HG02938 (cell line): ENCODE measurements around the gene NCKAP5.
A peak's percentile ranks its signal among the peaks of the same experiment; 100 is the strongest.

Experiments used
- ATAC-seq: cut with Tn5 transposase; IDR thresholded peaks from one replicate; pipeline ENCODE4 v1.9.1; 2021; ENCODE audit warnings: mild to moderate bottlenecking, moderate library complexity; ENCODE audit not compliant: unreplicated experiment

The NCKAP5 gene

GRCh38 chr2:133293544-133294353, 274.5 kb downstream of the NCKAP5 start:
- ATAC-seq = no peak

GRCh38 chr2:133292259-133292658, 276.0 kb downstream of the NCKAP5 start:
- ATAC-seq = no peak

GRCh38 chr2:133287709-133288108, 280.6 kb downstream of the NCKAP5 start:
- ATAC-seq = no peak

GRCh38 chr2:133286326-133286922, 281.8 kb downstream of the NCKAP5 start:
- ATAC-seq = no peak

- ATAC-seq = no peak
Observed at GRCh38 chr2:133273031-133273430, 295.2 kb downstream of the NCKAP5 start.

GRCh38 chr2:133271105-133271504, 297.2 kb downstream of the NCKAP5 start:
- no peak for ATAC-seq

GRCh38 chr2:133270550-133270949, 297.7 kb downstream of the NCKAP5 start:
- no peak for ATAC-seq

GRCh38 chr2:133266926-133267590, 301.2 kb downstream of the NCKAP5 start:
- no peak for ATAC-seq

GRCh38 chr2:133266041-133266925, 302.0 kb downstream of the NCKAP5 start:
- no peak for ATAC-seq

- no peak for ATAC-seq
Observed at GRCh38 chr2:133265432-133265949, 302.8 kb downstream of the NCKAP5 start.

- ATAC-seq = no peak
Observed at GRCh38 chr2:133264989-133265401, 303.3 kb downstream of the NCKAP5 start.

- ATAC-seq = no peak
Observed at GRCh38 chr2:133262893-133263292, 305.4 kb downstream of the NCKAP5 start.

- no peak for ATAC-seq
Observed at GRCh38 chr2:133255360-133255759, 312.9 kb downstream of the NCKAP5 start.

GRCh38 chr2:133253793-133254192, 314.5 kb downstream of the NCKAP5 start:
- ATAC-seq = no peak

- ATAC-seq = no peak
Observed at GRCh38 chr2:133252780-133253355, 315.4 kb downstream of the NCKAP5 start.

GRCh38 chr2:133249362-133249761, 318.9 kb downstream of the NCKAP5 start:
- no peak for ATAC-seq

- ATAC-seq = no peak
Observed at GRCh38 chr2:133248264-133248663, 320.0 kb downstream of the NCKAP5 start.

GRCh38 chr2:133247631-133248030, 320.6 kb downstream of the NCKAP5 start:
- ATAC-seq = peak; percentile 78

GRCh38 chr2:133241224-133241571, 327.1 kb downstream of the NCKAP5 start:
- ATAC-seq = no peak

- no peak for ATAC-seq
Observed at GRCh38 chr2:133240491-133241223, 327.6 kb downstream of the NCKAP5 start.
